ENCODE measurements around the gene FRMPD2.
A peak's percentile ranks its signal among the peaks of the same experiment; 100 is the strongest.

Gene FRMPD2

DNA sequence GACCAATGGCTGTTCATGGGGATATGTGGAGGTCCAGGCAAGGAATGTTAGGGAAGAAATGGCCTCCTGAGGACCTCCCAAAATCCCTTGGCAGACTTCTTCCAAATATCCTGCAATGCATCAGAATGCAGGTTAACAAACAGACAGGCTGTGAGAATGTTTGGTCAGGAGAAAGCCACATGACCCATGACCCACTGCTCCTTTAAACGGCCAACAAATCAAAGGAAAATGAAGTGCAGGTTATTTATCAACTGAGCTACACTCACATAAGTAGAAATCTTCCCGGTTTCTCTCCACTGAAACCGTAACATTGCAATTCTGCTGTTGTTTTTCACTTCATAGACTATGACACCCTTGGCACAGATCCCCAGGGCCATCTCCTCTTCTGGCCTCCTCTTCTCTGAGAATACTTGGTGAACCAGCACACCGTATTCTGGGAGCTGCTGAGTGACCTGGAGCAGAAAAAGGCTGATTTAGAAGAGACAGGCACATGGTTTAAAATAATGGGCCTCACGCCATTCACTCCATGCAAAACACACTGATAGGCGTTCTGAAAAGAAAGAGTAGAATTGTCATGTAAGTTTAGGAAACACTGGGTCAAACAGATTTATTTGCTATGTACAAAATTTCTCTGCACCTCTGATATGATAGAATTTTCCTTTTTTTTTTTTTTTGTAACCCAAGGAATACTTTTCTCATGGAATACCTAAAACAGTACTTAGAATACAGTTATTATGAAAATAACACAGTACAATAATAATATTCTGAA, 67.8 kb downstream of the FRMPD2 start:
- Histone ChIP-seq H3K9ac (ENCODE audit: low read depth, low read length, poor library complexity, severe bottlenecking) (no peak overlapping the region), H3K79me2 (ENCODE audit: insufficient read depth, low read length) (no peaks in the 10 kb centered on the region), H3K4me1 (ENCODE audit: insufficient read depth, low read length, poor library complexity, severe bottlenecking) (no peaks in the 10 kb centered on the region), H4K20me1 (ENCODE audit: insufficient read depth, low read length, poor library complexity, severe bottlenecking) (no peaks in the 10 kb centered on the region), H3K9me3 (ENCODE audit: insufficient read depth, low read depth, low read length) (no peaks in the 10 kb centered on the region), H3K4me3 (ENCODE audit: low read length, poor library complexity, severe bottlenecking) (no peak overlapping the region), H3K36me3 (ENCODE audit: insufficient read depth, low read length) (no peaks in the 10 kb centered on the region), H3K27me3 (ENCODE audit: insufficient read depth, low read length, poor library complexity, severe bottlenecking) (peaks cover 19% of the 10 kb centered on the region), H3K9me2 (replicated peaks; ENCODE audit: low read depth, low read length) (no peaks in the 10 kb centered on the region), H2AFZ (ENCODE audit: low read length) (no peak overlapping the region), H3F3A (ENCODE audit: low read depth) (no peaks in the 10 kb centered on the region), H3K4me2 (ENCODE audit: low read depth, low read length, poor library complexity, severe bottlenecking) (no peak overlapping the region)
- TF ChIP-seq EZH2phosphoT487 (IDR thresholded peaks at IDR 0.05; ENCODE audit: borderline replicate concordance), result no peak
- TF ChIP-seq, protein P1, sequence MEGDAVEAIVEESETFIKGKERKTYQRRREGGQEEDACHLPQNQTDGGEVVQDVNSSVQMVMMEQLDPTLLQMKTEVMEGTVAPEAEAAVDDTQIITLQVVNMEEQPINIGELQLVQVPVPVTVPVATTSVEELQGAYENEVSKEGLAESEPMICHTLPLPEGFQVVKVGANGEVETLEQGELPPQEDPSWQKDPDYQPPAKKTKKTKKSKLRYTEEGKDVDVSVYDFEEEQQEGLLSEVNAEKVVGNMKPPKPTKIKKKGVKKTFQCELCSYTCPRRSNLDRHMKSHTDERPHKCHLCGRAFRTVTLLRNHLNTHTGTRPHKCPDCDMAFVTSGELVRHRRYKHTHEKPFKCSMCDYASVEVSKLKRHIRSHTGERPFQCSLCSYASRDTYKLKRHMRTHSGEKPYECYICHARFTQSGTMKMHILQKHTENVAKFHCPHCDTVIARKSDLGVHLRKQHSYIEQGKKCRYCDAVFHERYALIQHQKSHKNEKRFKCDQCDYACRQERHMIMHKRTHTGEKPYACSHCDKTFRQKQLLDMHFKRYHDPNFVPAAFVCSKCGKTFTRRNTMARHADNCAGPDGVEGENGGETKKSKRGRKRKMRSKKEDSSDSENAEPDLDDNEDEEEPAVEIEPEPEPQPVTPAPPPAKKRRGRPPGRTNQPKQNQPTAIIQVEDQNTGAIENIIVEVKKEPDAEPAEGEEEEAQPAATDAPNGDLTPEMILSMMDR (conservative IDR thresholded peaks at IDR 0.05; ENCODE audit: low read length), result no peak

DNA sequence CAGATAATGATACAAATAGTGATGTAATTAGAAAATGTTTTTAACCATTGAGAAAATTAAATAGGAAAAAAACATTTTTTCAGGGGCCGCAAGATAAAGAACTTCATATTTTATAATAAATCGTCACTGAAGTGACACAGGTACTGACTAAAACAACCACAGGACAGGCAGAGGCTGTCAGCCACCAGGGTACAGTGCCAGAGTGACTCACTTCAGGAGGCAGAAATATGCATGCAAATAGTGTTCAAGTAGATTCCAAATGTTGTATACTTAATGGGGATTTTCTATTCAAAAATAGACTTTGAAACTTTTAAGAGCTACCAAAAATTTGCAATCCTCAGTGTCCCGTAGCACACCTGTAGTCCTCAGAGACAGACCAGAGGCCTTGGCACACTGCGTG, 68.6 kb downstream of the FRMPD2 start:
- no peak overlapping the region for H2AFZ ChIP-seq (ENCODE audit: low read length)
- H3K79me2 ChIP-seq (ENCODE audit: insufficient read depth, low read length), result no peaks in the 10 kb centered on the region
- no peak overlapping the region for H3K4me3 ChIP-seq (ENCODE audit: low read length, poor library complexity, severe bottlenecking)
- H3K27me3 ChIP-seq (ENCODE audit: insufficient read depth, low read length, poor library complexity, severe bottlenecking), result peaks cover 27% of the 10 kb centered on the region
- no peaks in the 10 kb centered on the region for H4K20me1 ChIP-seq (ENCODE audit: insufficient read depth, low read length, poor library complexity, severe bottlenecking)
- H3K36me3 ChIP-seq (ENCODE audit: insufficient read depth, low read length), result no peaks in the 10 kb centered on the region
- H3F3A ChIP-seq (ENCODE audit: low read depth), result no peaks in the 10 kb centered on the region
- no peaks in the 10 kb centered on the region for H3K9me3 ChIP-seq (ENCODE audit: insufficient read depth, low read depth, low read length)
- H3K4me2 ChIP-seq (ENCODE audit: low read depth, low read length, poor library complexity, severe bottlenecking), result no peak overlapping the region
- H3K9ac ChIP-seq (ENCODE audit: low read depth, low read length, poor library complexity, severe bottlenecking), result no peak overlapping the region
- TF ChIP-seq EZH2phosphoT487 (IDR thresholded peaks at IDR 0.05; ENCODE audit: borderline replicate concordance), result no peak
- TF ChIP-seq, protein P1 (conservative IDR thresholded peaks at IDR 0.05; ENCODE audit: low read length), result no peak
- H3K4me1 ChIP-seq (ENCODE audit: insufficient read depth, low read length, poor library complexity, severe bottlenecking), result no peaks in the 10 kb centered on the region
- no peaks in the 10 kb centered on the region for H3K9me2 ChIP-seq (replicated peaks; ENCODE audit: low read depth, low read length)

DNA sequence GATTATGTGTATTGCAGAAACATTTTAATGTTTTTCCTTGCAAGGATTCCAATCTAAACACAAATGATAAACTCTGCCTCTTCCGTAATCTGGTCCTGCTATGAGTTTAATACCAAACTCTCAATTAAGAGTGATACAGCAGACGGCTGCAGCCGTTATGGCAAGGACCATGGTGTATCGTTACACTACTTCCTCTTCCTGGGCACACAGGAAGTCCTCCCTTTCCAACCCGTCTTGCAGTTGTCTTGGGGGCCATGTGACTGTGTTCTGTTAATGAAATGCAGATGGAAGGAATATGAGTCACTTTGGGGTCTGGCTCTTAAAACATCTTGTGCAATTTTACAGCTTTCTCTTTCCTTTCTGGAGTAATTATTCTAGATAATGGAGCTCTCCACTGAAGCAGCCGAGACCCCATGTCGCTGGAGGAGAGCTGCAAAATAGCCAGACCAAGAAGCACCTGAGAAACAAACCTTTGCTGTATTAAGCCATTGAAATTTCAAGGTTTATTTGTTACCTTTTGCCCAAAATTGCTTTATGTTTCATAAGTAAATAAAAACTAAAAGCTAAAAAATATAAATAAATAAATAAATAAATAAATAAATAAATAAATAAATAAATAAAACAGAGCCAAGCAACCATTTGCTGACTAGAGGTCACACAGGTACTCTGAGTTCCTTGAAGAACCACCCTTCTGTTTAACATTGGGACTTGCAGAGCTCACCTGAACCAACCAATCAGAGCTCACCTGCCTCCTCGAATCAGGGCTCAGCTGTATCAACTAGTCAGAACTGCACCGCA, 74.7 kb downstream of the FRMPD2 start:
- Histone ChIP-seq H2AFZ (ENCODE audit: low read length) (peak overlapping the region; percentile 63), H3K9me3 (ENCODE audit: insufficient read depth, low read depth, low read length) (no peaks in the 10 kb centered on the region), H3K79me2 (ENCODE audit: insufficient read depth, low read length) (no peaks in the 10 kb centered on the region), H3K27me3 (ENCODE audit: insufficient read depth, low read length, poor library complexity, severe bottlenecking) (peaks cover 66% of the 10 kb centered on the region), H3K9me2 (replicated peaks; ENCODE audit: low read depth, low read length) (no peaks in the 10 kb centered on the region), H3K4me1 (ENCODE audit: insufficient read depth, low read length, poor library complexity, severe bottlenecking) (no peaks in the 10 kb centered on the region), H3K4me3 (ENCODE audit: low read length, poor library complexity, severe bottlenecking) (no peak overlapping the region), H3F3A (ENCODE audit: low read depth) (no peaks in the 10 kb centered on the region), H3K36me3 (ENCODE audit: insufficient read depth, low read length) (no peaks in the 10 kb centered on the region), H3K4me2 (ENCODE audit: low read depth, low read length, poor library complexity, severe bottlenecking) (no peak overlapping the region), H4K20me1 (ENCODE audit: insufficient read depth, low read length, poor library complexity, severe bottlenecking) (no peaks in the 10 kb centered on the region), H3K9ac (ENCODE audit: low read depth, low read length, poor library complexity, severe bottlenecking) (no peak overlapping the region)
- TF ChIP-seq, protein P1 (conservative IDR thresholded peaks at IDR 0.05; ENCODE audit: low read length), result no peak
- no peak for TF ChIP-seq EZH2phosphoT487 (IDR thresholded peaks at IDR 0.05; ENCODE audit: borderline replicate concordance)

Measured in Loucy (cell line).